Common myeloid progenitor, CD34-positive (primary cell): ENCODE results near the gene PPP2R5E.

ENCODE experiments used
- CTCF ChIA-PET: fragments of 350-600 bp; sonication (Branson Sonifier 250); formaldehyde crosslinking; loops from one replicate; lab custom pipeline; 2021; ENCODE audit warnings: antibody characterized with exemption; lab: Charles Lee
- POLR2A ChIA-PET: fragments of 350-600 bp; sonication (Branson Sonifier 250); formaldehyde crosslinking; loops from one replicate; lab custom pipeline; 2021; ENCODE audit warnings: antibody characterized with exemption; lab: Charles Lee
- DNase-seq, 3 donors: peaks; one replicate each; pipeline versions ENCODE4 v3.0.0 to v3.0.0-alpha.2; 2013
- H3K27ac ChIP-seq, 2 experiments: 1 replicate in 1 of 2; 2 replicates in 1 of 2; pipeline ENCODE4 v1.7.0; 2013; ENCODE audit warnings: inconsistent platforms in 2 of 2, low read length in 2 of 2, mild to moderate bottlenecking in 2 of 2, low read depth in 1 of 2, moderate library complexity in 1 of 2; ENCODE audit not compliant: severe bottlenecking in 2 of 2, insufficient read depth in 1 of 2, poor library complexity in 1 of 2
- H3K27me3 ChIP-seq, 5 experiments: replicated peaks in 2 of 5; 1 replicate in 3 of 5; 2 replicates in 2 of 5; pipeline versions ENCODE4 v1.6.1 to v1.7.0; 2013; ENCODE audit warnings: low read length in 4 of 5, mild to moderate bottlenecking in 2 of 5, moderate library complexity in 2 of 5, inconsistent platforms in 1 of 5; ENCODE audit not compliant: insufficient read depth in 5 of 5, control insufficient read depth in 4 of 5
- H3K36me3 ChIP-seq, 4 experiments: 1 replicate in 2 of 4; 2 replicates in 2 of 4; pipeline versions ENCODE4 v1.6.1 to v1.7.0; 2013; ENCODE audit warnings: low read length in 3 of 4, control low read depth in 1 of 4, mild to moderate bottlenecking in 1 of 4; ENCODE audit not compliant: control insufficient read depth in 4 of 4, insufficient read depth in 4 of 4
- H3K4me1 ChIP-seq, 4 experiments: 1 replicate in 3 of 4; 2 replicates in 1 of 4; pipeline versions ENCODE4 v1.6.1 to v1.7.1; 2013; ENCODE audit warnings: low read length in 3 of 4, mild to moderate bottlenecking in 3 of 4, control low read depth in 1 of 4, inconsistent platforms in 1 of 4, moderate library complexity in 1 of 4; ENCODE audit not compliant: control insufficient read depth in 4 of 4, insufficient read depth in 4 of 4; ENCODE audit errors: control extremely low read depth in 1 of 4
- H3K4me3 ChIP-seq, 7 experiments: 1 replicate in 4 of 7; 2 replicates in 3 of 7; pipeline versions ENCODE4 v1.5.1 to v1.7.0; 2013; ENCODE audit warnings: mild to moderate bottlenecking in 7 of 7, low read length in 6 of 7, moderate library complexity in 6 of 7, inconsistent platforms in 2 of 7, low read depth in 2 of 7, control low read depth in 1 of 7; ENCODE audit not compliant: insufficient read depth in 4 of 7, control insufficient read depth in 1 of 7; ENCODE audit errors: extremely low read depth in 1 of 7
- H3K9me3 ChIP-seq, 5 experiments: 1 replicate in 4 of 5; 2 replicates in 1 of 5; pipeline versions ENCODE4 v1.6.1 to v1.7.1; 2013; ENCODE audit warnings: low read length in 4 of 5, mild to moderate bottlenecking in 2 of 5, inconsistent platforms in 1 of 5, low read depth in 1 of 5, moderate library complexity in 1 of 5; ENCODE audit not compliant: control insufficient read depth in 4 of 5, insufficient read depth in 2 of 5; ENCODE audit errors: control extremely low read depth in 1 of 5
- WGBS: methylation state at CpG from one replicate; pipeline ENCODE4 v1.1.5; 2013; ENCODE audit not compliant: insufficient coverage; 5-methylcytosine and 5-hydroxymethylcytosine counted together

The PPP2R5E gene

DNA sequence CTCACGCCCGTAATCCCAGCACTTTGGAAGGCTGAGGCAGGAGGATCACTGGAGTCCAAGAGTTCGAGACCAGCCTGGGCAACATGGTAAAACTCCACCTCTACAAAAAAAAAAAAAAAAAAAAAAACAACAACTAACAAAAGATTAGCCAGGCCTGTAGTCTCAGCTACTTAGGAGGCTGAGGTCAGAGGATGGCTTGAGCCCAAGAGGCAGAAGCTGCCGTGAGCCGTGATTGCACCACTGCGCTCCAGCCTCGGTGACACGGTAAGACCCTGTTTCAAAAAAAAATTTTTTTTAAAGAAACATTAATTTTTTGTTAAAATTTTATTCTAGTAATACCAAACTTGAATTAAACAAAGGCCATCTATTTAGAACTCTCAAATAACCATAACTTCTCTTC is 77.8 kb downstream of the PPP2R5E start:
- Histone ChIP-seq H3K9me3 (no peaks in the 10 kb centered on the region), H3K27me3 (no peaks in the 10 kb centered on the region), H3K36me3 (no peaks in the 10 kb centered on the region), H3K27ac (no peak overlapping the region), H3K4me3 (no peak overlapping the region), H3K4me1 (peaks cover 0 to 4% (median 0%) of the 10 kb centered on the region in 4 experiments)
- WGBS, result no CpG with 5 or more reads among the region's 8 CpGs
- ChIA-PET POLR2A (no interaction called here), CTCF (no interaction called here)
- DNase-seq, result no peak

DNA sequence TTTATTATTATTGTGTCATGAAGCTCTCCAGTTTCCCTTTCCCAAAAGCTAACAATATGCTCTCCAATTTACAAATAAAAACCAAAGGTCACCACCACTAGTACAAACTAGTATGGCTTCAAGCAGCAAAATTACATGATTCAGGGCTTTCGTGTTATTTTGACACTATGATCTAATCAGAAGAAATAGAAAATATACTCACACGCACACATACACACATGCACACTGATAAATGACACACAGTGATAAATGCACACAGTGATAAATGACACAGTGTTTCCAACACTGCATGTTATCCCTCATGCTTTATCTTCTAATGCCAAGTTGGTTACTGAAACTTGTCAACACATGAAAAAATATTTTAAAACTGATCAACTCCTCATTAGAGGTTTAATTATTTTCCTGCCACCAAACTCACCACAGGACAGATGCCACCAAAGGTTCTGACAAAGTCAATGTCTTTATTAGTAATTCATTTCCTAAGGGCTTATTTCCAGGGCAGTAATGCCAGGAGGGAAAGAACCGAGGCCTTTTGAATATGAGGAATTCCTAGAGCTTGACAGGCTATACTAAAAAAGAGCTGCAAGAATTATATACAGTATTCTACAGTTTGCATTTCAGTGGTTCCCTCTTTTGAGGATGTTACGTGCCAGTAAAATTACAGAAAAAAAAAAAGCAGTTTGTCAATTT is 82.4 kb downstream of the PPP2R5E start:
- ChIA-PET POLR2A (no interaction called here), CTCF (interaction anchor here (0.5 to 1.5 kb wide), 2 partner anchors 9 to 673 kb away, joined by 3 read pairs; no protein-coding TSS in a partner anchor)
- no CpG with 5 or more reads among the region's 4 CpGs for WGBS
- DNase-seq, result no peak
- Histone ChIP-seq H3K4me3 (no peak overlapping the region), H3K9me3 (no peaks in the 10 kb centered on the region), H3K4me1 (peaks cover 0 to 4% (median 0%) of the 10 kb centered on the region in 4 experiments), H3K36me3 (no peaks in the 10 kb centered on the region), H3K27me3 (no peaks in the 10 kb centered on the region), H3K27ac (no peak overlapping the region)

DNA sequence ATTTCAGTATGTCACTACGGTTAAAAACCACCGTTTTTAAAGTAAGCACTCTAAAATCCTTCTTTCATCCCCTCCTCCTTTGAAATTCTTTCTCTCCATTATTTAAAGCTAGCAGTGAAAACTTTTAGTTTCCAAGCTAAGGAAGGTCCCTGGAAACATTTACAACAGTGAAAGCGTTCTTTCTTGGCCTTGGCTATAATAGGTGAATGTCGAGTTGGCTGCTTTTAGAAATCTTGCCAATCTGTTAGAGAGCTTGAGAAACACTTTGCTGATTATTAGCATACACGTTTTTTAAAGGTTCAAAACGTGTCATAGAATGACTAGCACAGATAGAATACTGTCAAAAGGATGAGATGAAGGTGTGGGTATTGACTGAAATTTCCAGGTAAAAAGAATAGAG is 83.4 kb downstream of the PPP2R5E start:
- H3K36me3 ChIP-seq, result no peaks in the 10 kb centered on the region
- H3K4me1 ChIP-seq, result peaks cover 0 to 9% (median 3%) of the 10 kb centered on the region in 4 experiments
- H3K9me3 ChIP-seq, result no peaks in the 10 kb centered on the region
- no peaks in the 10 kb centered on the region for H3K27me3 ChIP-seq
- WGBS, result 83% methylated on average over 2 of the region's 6 CpGs
- CTCF ChIA-PET, result interaction anchor here (0.8 to 1.5 kb wide), 2 partner anchors 9 to 21 kb away, joined by 3 read pairs; no protein-coding TSS in a partner anchor
- no peak for DNase-seq
- no peak overlapping the region for H3K27ac ChIP-seq
- H3K4me3 ChIP-seq, result no peak overlapping the region
- POLR2A ChIA-PET, result no interaction called here

DNA sequence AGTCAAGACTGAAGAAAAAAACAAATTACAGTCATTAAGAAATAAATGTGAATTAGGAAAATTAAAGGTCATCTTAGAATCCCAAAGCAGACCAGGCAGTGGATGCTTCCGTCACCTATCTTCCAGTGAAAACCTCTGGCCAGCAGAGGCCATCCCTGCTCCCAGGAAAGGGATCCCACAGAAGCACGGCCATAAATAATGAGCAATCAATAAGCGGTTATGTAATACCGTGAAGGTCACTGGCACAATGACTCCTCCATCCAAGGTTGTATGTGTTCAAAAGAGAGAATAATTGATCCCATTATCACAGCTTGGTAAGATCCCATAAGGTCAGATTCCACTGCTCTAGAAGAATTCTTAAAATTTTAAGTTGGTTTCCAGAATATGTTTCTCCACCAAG is 85.7 kb downstream of the PPP2R5E start:
- H3K27ac ChIP-seq, result no peak overlapping the region
- POLR2A ChIA-PET, result interaction anchor here (0.6 kb wide), 1 partner anchor 8 kb away, joined by 8 read pairs; no protein-coding TSS in a partner anchor
- no peak overlapping the region for H3K4me3 ChIP-seq
- no peaks in the 10 kb centered on the region for H3K9me3 ChIP-seq
- H3K4me1 ChIP-seq, result peaks cover 0 to 9% (median 4%) of the 10 kb centered on the region in 4 experiments
- peaks cover 4 to 8% (median 6%) of the 10 kb centered on the region in 4 experiments for H3K36me3 ChIP-seq
- H3K27me3 ChIP-seq, result no peaks in the 10 kb centered on the region
- CTCF ChIA-PET, result no interaction called here
- DNase-seq, result no peak
- WGBS, result 100% methylated on average over 4 of the region's 4 CpGs

DNA sequence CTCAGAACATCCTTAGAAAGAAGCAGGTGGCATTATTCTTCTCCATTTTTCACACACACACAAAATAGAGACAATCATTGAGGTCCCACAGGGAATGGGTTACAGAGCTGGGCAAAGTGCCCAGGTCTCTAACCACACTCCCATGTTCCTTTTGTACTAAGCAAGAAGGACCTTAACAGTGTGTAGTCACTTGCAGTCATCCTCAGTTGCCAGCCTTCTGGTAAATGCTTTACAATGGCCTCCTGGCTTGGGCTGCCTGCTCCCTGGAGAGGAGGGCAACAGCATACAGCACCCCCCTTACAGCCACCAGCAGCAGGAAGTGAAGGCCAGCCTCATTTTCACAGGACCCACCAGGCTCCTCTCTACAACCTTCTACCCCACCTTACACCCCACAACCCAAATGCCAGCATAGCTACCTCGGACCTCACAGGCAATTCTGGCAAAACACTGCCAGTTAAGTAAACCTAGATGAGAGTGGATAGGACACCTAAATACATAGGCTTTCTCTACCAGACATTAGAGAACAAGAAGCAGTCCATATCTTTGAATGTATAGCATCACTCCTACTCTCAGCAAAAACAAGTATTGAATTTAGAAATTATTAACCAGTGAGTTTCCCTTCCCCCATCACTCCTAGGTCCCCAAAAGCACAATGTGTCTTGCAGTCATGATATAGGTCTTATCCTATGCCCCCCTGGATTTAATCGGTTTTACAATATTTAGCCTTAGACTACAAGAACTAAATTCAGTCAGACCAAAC is 88.1 kb downstream of the PPP2R5E start:
- Histone ChIP-seq H3K27me3 (no peaks in the 10 kb centered on the region), H3K9me3 (no peaks in the 10 kb centered on the region), H3K4me3 (no peak overlapping the region), H3K36me3 (peaks cover 4 to 16% (median 12%) of the 10 kb centered on the region in 4 experiments), H3K27ac (peak overlapping the region in 1 of 2 experiments; percentile 1), H3K4me1 (peaks cover 0 to 8% (median 2%) of the 10 kb centered on the region in 4 experiments)
- 100% methylated on average over 1 of the region's 2 CpGs for WGBS
- DNase-seq, result peak; percentile 20 to 68 (median 61)
- POLR2A ChIA-PET, result no interaction called here
- CTCF ChIA-PET, result no interaction called here

DNA sequence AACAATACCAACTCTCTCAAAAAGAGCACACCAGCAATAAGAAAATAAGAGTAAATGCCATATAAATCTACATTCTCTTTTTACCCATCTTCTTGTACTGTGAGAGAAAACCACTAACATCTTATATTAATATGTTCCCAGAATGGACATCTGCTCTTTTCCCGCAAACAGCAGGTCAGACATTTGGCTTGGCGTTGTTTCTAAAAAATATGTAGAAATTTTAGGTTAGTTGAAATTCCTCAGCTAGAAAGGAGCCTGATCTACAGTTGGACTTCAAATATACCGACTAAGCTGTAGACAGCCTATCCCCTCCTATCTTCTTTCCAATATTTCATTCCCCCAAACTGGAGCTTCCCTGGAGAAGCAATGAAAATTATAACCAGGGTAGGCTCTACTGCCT is 88.7 kb downstream of the PPP2R5E start:
- H3K4me1 ChIP-seq, result peaks cover 0 to 8% (median 2%) of the 10 kb centered on the region in 4 experiments
- peak overlapping the region in 1 of 2 experiments; percentile 1 for H3K27ac ChIP-seq
- ChIA-PET POLR2A (no interaction called here), CTCF (no interaction called here)
- no peak overlapping the region for H3K4me3 ChIP-seq
- peaks cover 4 to 16% (median 13%) of the 10 kb centered on the region in 4 experiments for H3K36me3 ChIP-seq
- H3K9me3 ChIP-seq, result no peaks in the 10 kb centered on the region
- DNase-seq, result no peak
- H3K27me3 ChIP-seq, result no peaks in the 10 kb centered on the region
- WGBS, result 100% methylated on average over 1 of the region's 3 CpGs
